Placental epithelial cell (primary cell): ENCODE results near the gene TAS2R31. TPM values are rescaled to one million over a fixed set of nuclear protein-coding genes. Genes with fewer than 3 reads are reported as not detected.

Source experiments
- total RNA-seq: library from RNA; depleted of rRNA; stranded (reverse); fragments of >200 nt; gene quantifications from 2 replicates; pipeline ENCODE4 v1.2.3, GENCODE V29; 2012

The TAS2R31 gene
- 3.1 and 7.1 TPM in 2 replicates for total RNA-seq

GRCh38 chr12:11031307-11031706 lies at the start of gene TAS2R31:
TAS2R31 (minus strand) TSS chr12:11031407; CDS start chr12:11031335, 72 bp downstream.

GRCh38 chr12:11062194-11062593 lies 31.0 kb upstream of the TAS2R31 start, which contains the start of gene TAS2R46:
TAS2R46 (minus strand) TSS chr12:11062294; CDS start chr12:11062294, 0 bp downstream.

GRCh38 chr12:11022520-11022919 lies 8.7 kb downstream of the TAS2R31 start, which contains the start of gene TAS2R19:
TAS2R19 (minus strand) TSS chr12:11022620; CDS start chr12:11022571, 49 bp downstream.

GRCh38 chr12:10998204-10998603 lies 33.0 kb downstream of the TAS2R31 start, which contains the start of gene TAS2R20:
TAS2R20 (minus strand) TSS chr12:10998304; CDS start chr12:10997875, 429 bp downstream.

GRCh38 chr12:10986812-10987211 lies 44.4 kb downstream of the TAS2R31 start, which contains the start of gene TAS2R50:
TAS2R50 (minus strand) TSS chr12:10986912; CDS start chr12:10986860, 52 bp downstream.

Other genes with a start within 250 kb of the TAS2R31 start
- 0.39 TPM in 1 of 2 replicates, not detected in the other for gene TAS2R7, start 228.8 kb downstream of the TAS2R31 start, total RNA-seq
- not detected in 2 replicates for gene TAS2R8, start 224.1 kb downstream of the TAS2R31 start, total RNA-seq
- gene TAS2R9, start 221.2 kb downstream of the TAS2R31 start, total RNA-seq, result not detected in 2 replicates
- 0.33 and 1.6 TPM in 2 replicates for gene TAS2R10, start 205.0 kb downstream of the TAS2R31 start, total RNA-seq
- 0.98 and 3.5 TPM in 2 replicates for gene PRR4, start 181.9 kb downstream of the TAS2R31 start, total RNA-seq
- 21.8 and 24.3 TPM in 2 replicates for gene PRH1, start 147.2 kb downstream of the TAS2R31 start, total RNA-seq
- 1.5 and 2.0 TPM in 2 replicates for gene TAS2R13, start 121.8 kb downstream of the TAS2R31 start, total RNA-seq
- gene PRH2, start 102.2 kb downstream of the TAS2R31 start, total RNA-seq, result 1.1 and 1.2 TPM in 2 replicates
- gene TAS2R14, start 92.1 kb downstream of the TAS2R31 start, total RNA-seq, result 2.5 and 2.7 TPM in 2 replicates
- 3.1 and 4.1 TPM in 2 replicates for gene TAS2R50, start 44.5 kb downstream of the TAS2R31 start, total RNA-seq
- 2.7 and 4.1 TPM in 2 replicates for gene TAS2R20, start 33.1 kb downstream of the TAS2R31 start, total RNA-seq
- gene TAS2R19, start 8.8 kb downstream of the TAS2R31 start, total RNA-seq, result 4.7 and 6.2 TPM in 2 replicates
- gene TAS2R46, start 30.9 kb upstream of the TAS2R31 start, total RNA-seq, result 2.5 and 2.7 TPM in 2 replicates
- gene TAS2R43, start 60.9 kb upstream of the TAS2R31 start, total RNA-seq, result 2.0 and 2.4 TPM in 2 replicates
- 5.5 and 7.0 TPM in 2 replicates for gene TAS2R30, start 103.2 kb upstream of the TAS2R31 start, total RNA-seq
- 4.7 and 7.4 TPM in 2 replicates for gene SMIM10L1, start 139.8 kb upstream of the TAS2R31 start, total RNA-seq
- not detected in 2 replicates for gene TAS2R42, start 155.5 kb upstream of the TAS2R31 start, total RNA-seq
- not detected in 2 replicates for gene PRB3, start 238.3 kb upstream of the TAS2R31 start, total RNA-seq